NCI-H510A treated with DMSO at 0.1 percent for 48 hours (cell line): ENCODE results near the gene ARHGEF10L.

Experiments
- DNase-seq: peaks from one replicate; lab custom pipeline; 2025; lab: John Stamatoyannopoulos, UW

ARHGEF10L gene

DNA sequence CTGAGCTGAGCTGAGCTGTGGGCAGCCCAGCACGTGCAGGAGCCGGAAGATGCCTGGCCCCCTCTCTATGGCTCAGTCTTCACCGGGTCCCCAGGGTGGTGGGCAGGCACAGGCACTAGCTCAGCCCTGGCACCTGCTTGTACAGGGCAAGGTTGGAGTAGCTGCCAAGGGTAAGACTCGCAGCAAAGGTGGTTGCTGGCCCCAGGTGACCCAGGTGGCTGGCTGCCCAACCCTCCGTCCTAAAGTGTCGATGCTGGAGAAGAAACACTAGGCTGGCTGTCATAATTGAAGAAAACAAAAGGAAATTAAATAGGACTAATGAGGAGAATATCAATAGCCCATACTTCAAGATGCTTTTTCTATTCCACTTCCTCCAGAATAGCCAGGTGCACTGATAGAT lies 138.5 kb downstream of the ARHGEF10L start:
- no peak for DNase-seq

- no peak for DNase-seq
Measured at GRCh38 chr1:17679856-17680255, 140.4 kb downstream of the ARHGEF10L start.

- DNase-seq, result no peak
Measured at GRCh38 chr1:17680308-17680707, 140.8 kb downstream of the ARHGEF10L start.

GRCh38 chr1:17682400-17682799 lies 142.9 kb downstream of the ARHGEF10L start:
- no peak for DNase-seq

DNA sequence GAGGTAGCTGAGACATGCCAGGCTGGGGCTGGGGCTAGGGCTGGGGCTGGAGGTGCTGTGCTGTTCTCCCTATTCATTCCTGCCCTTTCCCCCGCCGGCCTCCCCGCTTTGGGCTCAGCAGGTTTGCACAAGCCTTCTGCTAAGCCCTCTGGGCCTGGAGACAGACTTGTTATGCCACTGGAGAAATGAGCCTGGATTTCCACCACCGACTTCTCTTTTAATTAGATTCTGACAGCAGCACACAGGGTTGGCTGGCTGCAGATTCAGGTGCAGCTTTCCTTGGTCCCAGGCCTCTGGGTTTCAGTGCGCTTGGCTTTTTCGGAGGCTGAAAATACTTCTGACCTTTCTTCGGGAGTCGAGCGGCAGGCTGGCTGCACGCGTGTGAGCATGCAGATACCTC lies 144.1 kb downstream of the ARHGEF10L start:
- no peak for DNase-seq

DNA sequence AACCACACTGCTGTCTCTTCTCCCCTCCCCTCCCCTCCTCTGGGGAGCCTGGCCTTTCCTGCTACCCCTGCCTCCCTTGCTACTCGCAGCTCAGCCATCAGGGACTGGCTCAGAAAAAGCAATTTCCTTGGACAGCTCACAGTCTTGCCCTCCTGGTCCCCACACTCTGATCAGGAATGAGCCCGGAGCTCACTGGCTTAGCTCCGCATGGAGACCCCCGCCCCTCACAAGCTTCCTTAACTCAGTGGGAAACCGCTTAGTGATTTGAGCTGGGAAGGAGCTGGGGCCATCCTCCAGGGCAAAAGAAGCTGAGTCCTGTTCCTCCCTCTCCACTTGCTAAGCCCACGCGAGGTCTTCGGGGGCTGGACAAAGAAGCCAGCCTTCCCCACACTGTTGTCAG lies 145.3 kb downstream of the ARHGEF10L start:
- DNase-seq, result no peak

- no peak for DNase-seq
Measured at GRCh38 chr1:17686258-17686657, 146.8 kb downstream of the ARHGEF10L start.

DNA sequence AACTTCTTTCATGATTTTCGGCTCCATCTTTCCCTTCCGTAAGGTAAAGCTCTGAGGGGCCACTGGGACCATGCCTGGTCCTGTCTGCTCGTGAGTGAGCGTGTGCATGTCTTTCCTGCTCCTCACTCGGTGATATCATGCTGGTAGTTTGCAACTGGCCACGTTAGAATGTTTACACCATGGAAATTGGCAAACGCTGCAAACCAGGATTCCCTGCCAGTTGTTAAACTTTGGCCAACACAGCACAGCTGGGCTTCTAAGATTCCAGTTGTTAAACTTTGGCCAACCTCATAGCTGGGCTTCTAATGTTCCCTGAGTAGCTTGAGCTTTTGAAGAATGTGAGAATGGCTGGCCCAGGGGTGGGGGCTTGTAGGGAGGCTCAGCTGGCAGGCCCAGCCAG lies 147.6 kb downstream of the ARHGEF10L start:
- DNase-seq, result no peak

- no peak for DNase-seq
Measured at GRCh38 chr1:17688217-17688810, 148.8 kb downstream of the ARHGEF10L start.

DNA sequence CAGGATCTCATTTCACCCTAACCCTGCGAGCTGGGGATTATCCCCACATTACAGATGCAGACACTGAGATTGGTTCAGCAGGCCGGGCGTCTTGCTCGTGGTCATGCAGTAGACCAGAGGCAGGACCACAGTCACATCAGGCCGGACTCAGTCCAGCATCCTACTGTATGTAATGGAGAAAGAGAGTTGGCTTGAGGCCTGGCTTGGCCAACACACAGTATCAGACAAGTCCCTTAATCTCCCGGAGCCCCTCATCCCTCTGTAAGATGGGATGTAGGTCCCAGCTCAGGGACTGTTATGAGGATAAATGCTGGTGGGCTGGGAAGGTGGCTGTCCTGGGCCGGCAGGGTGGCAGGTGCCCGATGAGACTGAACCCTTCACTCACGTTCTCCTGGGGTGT lies 149.5 kb downstream of the ARHGEF10L start:
- DNase-seq, result no peak

- DNase-seq, result no peak
Measured at GRCh38 chr1:17690906-17691634, 151.6 kb downstream of the ARHGEF10L start.

- no peak for DNase-seq
Measured at GRCh38 chr1:17692645-17693044, 153.1 kb downstream of the ARHGEF10L start.

- no peak for DNase-seq
Measured at GRCh38 chr1:17696417-17697301, 157.2 kb downstream of the ARHGEF10L start.

- DNase-seq, result no peak
Measured at GRCh38 chr1:17697458-17697857, 158.0 kb downstream of the ARHGEF10L start.

DNA sequence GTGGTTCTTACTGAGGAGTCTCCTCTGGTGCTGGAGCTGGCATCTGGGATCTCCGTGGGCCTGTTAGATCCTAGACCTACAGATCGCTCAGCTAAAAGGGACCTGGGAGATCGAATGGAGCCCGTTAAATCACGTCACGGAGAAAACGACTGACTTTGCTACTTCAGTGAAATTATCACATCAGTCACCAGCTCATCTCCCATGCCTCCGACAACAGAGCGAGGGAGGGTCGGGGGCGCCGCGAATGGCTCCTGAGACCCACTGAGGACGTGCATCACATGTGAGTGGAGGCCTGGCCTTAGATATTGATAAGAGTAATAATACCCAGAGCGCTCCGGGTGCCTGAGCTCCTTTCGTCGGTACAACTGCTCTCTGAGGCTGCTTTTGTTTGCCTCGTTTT lies 160.1 kb downstream of the ARHGEF10L start:
- DNase-seq, result no peak

GRCh38 chr1:17700945-17701810 lies 161.7 kb downstream of the ARHGEF10L start:
- no peak for DNase-seq

- no peak for DNase-seq
Measured at GRCh38 chr1:17704176-17704575, 164.7 kb downstream of the ARHGEF10L start.

GRCh38 chr1:17706445-17706844 lies 166.9 kb downstream of the ARHGEF10L start:
- DNase-seq, result no peak

DNA sequence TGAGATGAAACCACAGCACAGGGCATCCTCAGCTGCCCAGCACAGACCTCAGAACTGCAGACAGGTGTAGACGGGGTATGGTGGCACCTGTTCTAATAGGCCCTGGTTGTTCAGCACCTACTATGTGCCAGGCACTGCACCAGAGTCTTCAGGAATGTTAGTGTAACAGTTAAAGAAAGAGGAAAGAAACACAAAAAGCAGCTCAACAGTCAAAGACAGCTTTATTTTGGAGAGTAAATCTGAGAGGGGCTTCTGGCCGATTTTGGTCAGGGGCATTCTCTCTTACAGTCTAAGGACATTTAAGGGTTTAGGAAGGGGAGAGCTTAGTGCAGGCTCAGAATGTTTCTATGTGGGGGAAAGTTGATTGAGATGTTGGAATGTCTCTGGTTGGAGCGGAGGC lies 170.5 kb downstream of the ARHGEF10L start:
- DNase-seq, result no peak

GRCh38 chr1:17710889-17711576 lies 171.5 kb downstream of the ARHGEF10L start:
- DNase-seq, result no peak

GRCh38 chr1:17711577-17711910 lies 172.0 kb downstream of the ARHGEF10L start:
- no peak for DNase-seq
